Natural killer cell (primary cell): ENCODE results near the gene DTNB. TPM values are rescaled to one million over a fixed set of nuclear protein-coding genes. Genes with fewer than 3 reads are reported as not detected.

Source experiments
- ATAC-seq, 3 donors: fragments of 150-1000 bp in 2 of 3; fragments of 200-7000 bp in 1 of 3; cut with Tn5 transposase; 1 replicate in 1 of 3; 2 replicates in 2 of 3; pipeline ENCODE4 v1.10.0; 2021; ENCODE audit warnings: mild to moderate bottlenecking in 2 of 3, moderate library complexity in 2 of 3
- DNase-seq, 2 donors: peaks; one replicate each; pipeline versions ENCODE4 v3.0.0 to v3.0.0-alpha.2; 2013 to 2021; ENCODE audit warnings: mixed read lengths in 1 of 2
- H3K27ac ChIP-seq: one replicate; pipeline ENCODE4 v1.5.1; 2013; ENCODE audit warnings: mild to moderate bottlenecking, low read length
- H3K27me3 ChIP-seq: one replicate; pipeline ENCODE4 v1.6.1; 2013; ENCODE audit warnings: low read length; ENCODE audit not compliant: control insufficient read depth, insufficient read depth
- H3K36me3 ChIP-seq: one replicate; pipeline ENCODE4 v1.6.1; 2013; ENCODE audit warnings: low read length; ENCODE audit not compliant: control insufficient read depth, insufficient read depth
- H3K4me1 ChIP-seq: one replicate; pipeline ENCODE4 v1.6.1; 2013; ENCODE audit warnings: low read length; ENCODE audit not compliant: control insufficient read depth, insufficient read depth
- H3K4me3 ChIP-seq: one replicate; pipeline ENCODE4 v1.5.1; 2013; ENCODE audit warnings: low read length
- H3K9me3 ChIP-seq: one replicate; pipeline ENCODE4 v1.6.1; 2013; ENCODE audit warnings: low read length; ENCODE audit not compliant: control insufficient read depth, insufficient read depth
- H3K27ac Mint-ChIP-seq, 2 donors: one replicate each; pipeline ENCODE4 v1.8.0; 2022; ENCODE audit warnings: mild to moderate bottlenecking in 2 of 2, mixed read lengths in 2 of 2, moderate library complexity in 1 of 2
- H3K27me3 Mint-ChIP-seq, 2 donors: one replicate each; pipeline ENCODE4 v1.8.0; 2022; ENCODE audit warnings: low read depth in 2 of 2, mixed read lengths in 2 of 2
- H3K36me3 Mint-ChIP-seq: one replicate; pipeline ENCODE4 v1.8.0; 2022; ENCODE audit warnings: mixed read lengths
- H3K4me1 Mint-ChIP-seq, 2 donors: one replicate each; pipeline ENCODE4 v1.8.0; 2022; ENCODE audit warnings: mixed read lengths in 2 of 2
- H3K4me3 Mint-ChIP-seq: one replicate; pipeline ENCODE4 v1.8.0; 2022; ENCODE audit warnings: mild to moderate bottlenecking, moderate library complexity, mixed read lengths
- H3K9me3 Mint-ChIP-seq, 2 donors: one replicate each; pipeline ENCODE4 v1.8.0; 2022; ENCODE audit warnings: mixed read lengths in 2 of 2
- CTCF ChIP-seq: fragments of 200-600 bp; IDR thresholded peaks from one replicate; pipeline ENCODE4 v1.8.0; 2022; ENCODE audit warnings: antibody characterized with exemption
- WGBS: methylation state at CpG from one replicate; pipeline ENCODE4 v1.1.7; 2013; ENCODE audit warnings: missing lambda C conversion rate; ENCODE audit not compliant: insufficient coverage; 5-methylcytosine and 5-hydroxymethylcytosine counted together
- intact Hi-C: fragments of 100-400 bp; cut with micrococcal nuclease; formaldehyde crosslinking; loops from one replicate; pipeline ENCODE4 v1.14.2; 2022
- total RNA-seq, 4 donors: library from RNA; stranded (reverse); fragments of 120-200 nt in 1 of 4; gene quantifications; one replicate each; pipeline versions ENCODE4 v1.2.3 to v1.2.4, GENCODE V29; 2013 to 2022

Gene DTNB
- total RNA-seq, 3 donors from 2014 or later (not counting 1 experiment from before 2014, with no cell fraction given): 20.8 to 33.7 (median 23.6) TPM

GRCh38 chr2:25545899-25546298 lies 127.5 kb downstream of the DTNB start:
- H3K4me1 ChIP-seq: no peaks in the 10 kb centered on the region
- Mint-ChIP-seq H3K36me3 (no peaks in the 10 kb centered on the region), H3K27ac (no peak overlapping the region), H3K27me3 (no peaks in the 10 kb centered on the region), H3K9me3 (no peaks in the 10 kb centered on the region), H3K4me3 (no peak overlapping the region), H3K4me1 (no peaks in the 10 kb centered on the region)
- no peak overlapping the region for H3K4me3 ChIP-seq
- H3K36me3 ChIP-seq: no peaks in the 10 kb centered on the region
- intact Hi-C loops: no loop called here
- ATAC-seq (no peak), DNase-seq (no peak)
- H3K9me3 ChIP-seq: no peaks in the 10 kb centered on the region
- H3K27me3 ChIP-seq: no peaks in the 10 kb centered on the region
- H3K27ac ChIP-seq: no peak overlapping the region
- no peak for TF ChIP-seq CTCF
- WGBS: 96% methylated on average over 4 of the region's 4 CpGs

- no peaks in the 10 kb centered on the region for H3K36me3 ChIP-seq
- no peak for TF ChIP-seq CTCF
- H3K27ac ChIP-seq: no peak overlapping the region
- Mint-ChIP-seq H3K27ac (no peak overlapping the region), H3K27me3 (no peaks in the 10 kb centered on the region), H3K9me3 (no peaks in the 10 kb centered on the region), H3K4me3 (no peak overlapping the region), H3K4me1 (no peaks in the 10 kb centered on the region), H3K36me3 (no peaks in the 10 kb centered on the region)
- H3K4me1 ChIP-seq: no peaks in the 10 kb centered on the region
- ATAC-seq: no peak
- DNase-seq: no peak
- intact Hi-C loops: no loop called here
- no peak overlapping the region for H3K4me3 ChIP-seq
- H3K27me3 ChIP-seq: no peaks in the 10 kb centered on the region
- no peaks in the 10 kb centered on the region for H3K9me3 ChIP-seq
Observed at GRCh38 chr2:25544445-25544844, 128.9 kb downstream of the DTNB start.

- H3K9me3 ChIP-seq: no peaks in the 10 kb centered on the region
- TF ChIP-seq CTCF: no peak
- no peak for ATAC-seq
- intact Hi-C loops: no loop called here
- no peak overlapping the region for H3K4me3 ChIP-seq
- Mint-ChIP-seq H3K4me3 (no peak overlapping the region), H3K27ac (no peak overlapping the region), H3K4me1 (no peaks in the 10 kb centered on the region), H3K36me3 (no peaks in the 10 kb centered on the region), H3K9me3 (no peaks in the 10 kb centered on the region), H3K27me3 (no peaks in the 10 kb centered on the region)
- no peak overlapping the region for H3K27ac ChIP-seq
- WGBS: 92% methylated on average over 10 of the region's 10 CpGs
- no peaks in the 10 kb centered on the region for H3K27me3 ChIP-seq
- H3K36me3 ChIP-seq: no peaks in the 10 kb centered on the region
- DNase-seq: no peak
- H3K4me1 ChIP-seq: no peaks in the 10 kb centered on the region
Observed at GRCh38 chr2:25543939-25544338, 129.4 kb downstream of the DTNB start.

- Histone ChIP-seq H3K27ac (no peak overlapping the region), H3K4me1 (no peaks in the 10 kb centered on the region), H3K4me3 (no peak overlapping the region), H3K9me3 (no peaks in the 10 kb centered on the region), H3K27me3 (no peaks in the 10 kb centered on the region), H3K36me3 (no peaks in the 10 kb centered on the region)
- H3K27ac Mint-ChIP-seq: no peak overlapping the region
- 97% methylated on average over 7 of the region's 10 CpGs for WGBS
- H3K4me1 Mint-ChIP-seq: no peaks in the 10 kb centered on the region
- TF ChIP-seq CTCF: no peak
- H3K4me3 Mint-ChIP-seq: no peak overlapping the region
- intact Hi-C loops: no loop called here
- no peaks in the 10 kb centered on the region for H3K36me3 Mint-ChIP-seq
- H3K9me3 Mint-ChIP-seq: no peaks in the 10 kb centered on the region
- ATAC-seq (no peak), DNase-seq (no peak)
- H3K27me3 Mint-ChIP-seq: no peaks in the 10 kb centered on the region
Observed at GRCh38 chr2:25541378-25541777, 132.0 kb downstream of the DTNB start.
